Activated T-cell treated with anti-CD3 and anti-CD28 coated beads, Interleukin-2, amount 50 U/mL, for 72 hours (primary cell): ENCODE results near the gene DDX24. TPM values are rescaled to one million over a fixed set of nuclear protein-coding genes. Genes with fewer than 3 reads are reported as not detected.

Experiments used
- ATAC-seq, 2 donors: fragments of 150-1000 bp; cut with Tn5 transposase; replicated peaks in 1 of 2; 2 replicates each; pipeline ENCODE4 v1.10.0; 2021; ENCODE audit warnings: moderate library complexity in 2 of 2, mild to moderate bottlenecking in 1 of 2
- DNase-seq, 2 donors: peaks; one replicate each; pipeline ENCODE4 v3.0.0; 2021 to 2022; ENCODE audit warnings: mixed read lengths in 1 of 2
- H3K27ac Mint-ChIP-seq: one replicate; pipeline ENCODE4 v1.8.0; 2022; ENCODE audit warnings: mild to moderate bottlenecking, moderate library complexity, mixed read lengths
- H3K27me3 Mint-ChIP-seq: one replicate; pipeline ENCODE4 v1.8.0; 2022; ENCODE audit warnings: low read depth, mixed read lengths
- H3K36me3 Mint-ChIP-seq, 2 donors: one replicate each; pipeline ENCODE4 v1.8.0; 2022; ENCODE audit warnings: mixed read lengths in 2 of 2, mild to moderate bottlenecking in 1 of 2; ENCODE audit not compliant: insufficient read depth in 2 of 2
- H3K4me1 Mint-ChIP-seq: one replicate; pipeline ENCODE4 v1.8.0; 2022; ENCODE audit warnings: low read depth, mixed read lengths
- H3K4me3 Mint-ChIP-seq, 2 donors: one replicate each; pipeline ENCODE4 v1.8.0; 2022; ENCODE audit warnings: mild to moderate bottlenecking in 2 of 2, mixed read lengths in 2 of 2, moderate library complexity in 2 of 2
- H3K9me3 Mint-ChIP-seq, 2 donors: one replicate each; pipeline ENCODE4 v1.8.0; 2022; ENCODE audit warnings: mixed read lengths in 2 of 2
- total RNA-seq, 2 donors: library from RNA; stranded (reverse); gene quantifications; one replicate each; pipeline ENCODE4 v1.2.3, GENCODE V29; 2022

Gene DDX24
- total RNA-seq, 2 donors from 2014 or later = 193 to 197 TPM

DNA sequence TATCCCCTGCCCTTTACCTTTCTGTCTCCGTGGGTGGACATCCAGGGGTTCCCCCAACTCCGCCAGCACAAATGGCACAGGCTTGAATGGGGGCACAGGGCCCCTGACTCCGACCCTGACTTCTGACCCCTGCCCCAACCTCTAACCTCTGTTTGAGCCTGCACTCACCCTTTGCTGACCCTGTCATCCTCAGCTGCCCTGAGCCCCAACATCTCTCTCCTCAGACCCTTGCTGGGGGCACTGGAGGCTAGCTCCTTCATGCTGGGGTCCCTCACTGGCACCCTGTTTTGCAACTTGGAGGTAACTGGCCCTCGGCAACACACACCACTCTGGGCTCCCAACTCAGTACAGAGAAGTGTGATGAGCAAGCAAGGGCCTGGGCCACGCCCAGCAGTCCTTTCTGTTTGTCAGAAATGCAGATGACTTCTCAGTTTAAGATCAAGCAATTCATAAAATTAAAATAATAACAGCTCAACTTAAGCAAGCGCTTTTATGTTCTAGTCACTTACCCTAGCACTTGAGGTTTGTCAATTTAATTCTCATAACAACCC is 31.6 kb upstream of the DDX24 start:
- peaks cover 6% of the 10 kb centered on the region for H3K27me3 Mint-ChIP-seq
- DNase-seq (no peak), ATAC-seq (no peak)
- no peaks in the 10 kb centered on the region for H3K36me3 Mint-ChIP-seq
- H3K4me3 Mint-ChIP-seq = no peak overlapping the region
- H3K4me1 Mint-ChIP-seq = no peaks in the 10 kb centered on the region
- no peaks in the 10 kb centered on the region for H3K9me3 Mint-ChIP-seq
- no peak overlapping the region for H3K27ac Mint-ChIP-seq

DNA sequence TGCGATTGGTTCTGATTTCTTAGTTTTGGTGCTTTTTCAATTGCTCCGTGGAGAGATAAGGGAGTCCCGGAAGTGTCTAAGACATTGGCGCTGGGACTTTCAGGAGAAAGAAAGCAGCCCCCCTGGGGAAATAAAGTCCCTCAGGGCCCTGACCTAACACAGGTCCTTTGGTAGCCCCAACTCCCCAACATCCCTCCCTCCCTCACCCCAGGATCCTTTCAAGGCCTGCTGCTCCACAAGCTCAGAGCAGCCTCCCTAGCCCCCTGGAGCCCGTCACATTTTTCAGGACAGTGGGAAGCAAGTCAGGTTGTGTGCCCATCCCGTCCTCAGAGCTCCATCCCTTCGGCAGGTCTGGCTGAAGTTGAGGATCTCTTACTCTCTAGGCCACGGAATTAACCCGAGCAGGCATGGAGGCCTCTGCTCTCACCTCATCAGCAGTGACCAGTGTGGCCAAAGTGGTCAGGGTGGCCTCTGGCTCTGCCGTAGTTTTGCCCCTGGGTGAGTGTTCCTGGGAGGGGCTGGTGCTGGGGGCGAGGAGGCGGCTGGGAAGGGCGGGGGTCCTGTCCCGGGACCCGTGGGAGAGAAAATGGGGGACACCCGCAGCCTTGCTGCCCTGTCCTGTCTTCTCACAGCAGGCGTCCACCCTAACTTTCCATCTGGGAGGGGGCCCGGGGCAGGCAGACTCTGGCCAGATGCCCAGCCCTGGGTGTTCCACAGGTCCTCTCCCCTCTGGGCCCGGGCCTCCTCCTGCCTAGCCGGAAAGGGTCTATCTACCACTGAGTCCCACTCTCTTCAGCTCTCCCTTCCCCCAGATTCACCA is 30.5 kb upstream of the DDX24 start:
- no peaks in the 10 kb centered on the region for H3K9me3 Mint-ChIP-seq
- DNase-seq (no peak), ATAC-seq (no peak)
- no peaks in the 10 kb centered on the region for H3K4me1 Mint-ChIP-seq
- no peaks in the 10 kb centered on the region for H3K27me3 Mint-ChIP-seq
- H3K36me3 Mint-ChIP-seq = no peaks in the 10 kb centered on the region
- H3K27ac Mint-ChIP-seq = no peak overlapping the region
- no peak overlapping the region for H3K4me3 Mint-ChIP-seq

DNA sequence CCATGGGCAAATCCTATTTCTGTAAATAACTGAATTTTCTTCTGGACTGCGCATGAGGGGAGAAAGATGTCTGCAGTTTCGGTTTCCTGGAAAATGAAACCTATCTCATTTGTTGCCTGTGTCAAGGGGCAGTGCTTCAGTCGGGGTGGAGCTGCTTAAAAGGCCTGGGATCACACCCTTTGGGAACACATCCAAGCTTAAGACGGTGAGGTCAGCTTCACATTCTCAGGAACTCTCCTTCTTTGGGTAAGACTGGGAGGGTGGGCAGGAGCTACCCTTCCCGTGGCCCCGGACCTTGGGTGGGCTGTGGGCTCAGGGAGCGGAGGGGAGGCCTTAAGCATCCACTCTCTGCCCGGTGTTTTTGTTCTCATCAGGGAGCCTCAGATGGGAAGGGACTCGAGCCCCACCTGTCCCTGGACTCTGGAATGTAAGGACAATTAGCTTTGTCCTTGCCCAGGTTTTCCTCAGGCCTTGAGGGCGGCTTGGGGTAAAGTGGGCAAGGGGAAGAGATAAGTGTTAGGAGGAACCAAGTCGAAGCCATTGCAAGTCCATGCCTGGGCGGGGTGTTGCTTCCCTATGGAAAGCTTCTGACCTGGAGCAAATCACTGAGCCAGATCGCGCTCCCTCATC is 29.7 kb upstream of the DDX24 start, which contains the start of gene IFI27:
Gene IFI27, plus strand, starts transcription at position 185 of the 630 bp plus-strand sequence.
- ATAC-seq (no peak), DNase-seq (no peak)
- Mint-ChIP-seq H3K27me3 (no peaks in the 10 kb centered on the region), H3K27ac (no peak within 1 kb of the TSS), H3K4me3 (no peak within 1 kb of the TSS), H3K9me3 (no peaks in the 10 kb centered on the region), H3K4me1 (no peaks in the 10 kb centered on the region), H3K36me3 (no peaks in the 10 kb centered on the region)

DNA sequence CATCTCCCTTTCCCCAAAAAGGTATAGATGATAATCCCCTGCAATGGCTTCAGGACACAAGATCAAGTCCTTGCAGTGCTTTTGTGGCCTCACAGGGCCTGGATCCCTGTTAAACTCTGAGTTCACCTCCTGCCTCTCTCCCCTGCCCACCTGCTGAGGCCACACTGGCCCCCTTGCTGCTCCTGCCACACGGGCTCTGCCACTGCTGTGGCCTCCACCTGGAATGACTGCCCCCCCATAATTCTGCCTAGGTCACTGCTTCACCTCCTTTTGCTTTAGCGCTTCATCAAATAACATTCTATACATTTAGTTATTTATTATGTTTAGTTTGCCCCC is 28.9 kb upstream of the DDX24 start:
- DNase-seq (no peak), ATAC-seq (no peak)
- no peak overlapping the region for H3K4me3 Mint-ChIP-seq
- no peak overlapping the region for H3K27ac Mint-ChIP-seq
- no peaks in the 10 kb centered on the region for H3K4me1 Mint-ChIP-seq
- H3K9me3 Mint-ChIP-seq = no peaks in the 10 kb centered on the region
- H3K27me3 Mint-ChIP-seq = no peaks in the 10 kb centered on the region
- H3K36me3 Mint-ChIP-seq = no peaks in the 10 kb centered on the region

DNA sequence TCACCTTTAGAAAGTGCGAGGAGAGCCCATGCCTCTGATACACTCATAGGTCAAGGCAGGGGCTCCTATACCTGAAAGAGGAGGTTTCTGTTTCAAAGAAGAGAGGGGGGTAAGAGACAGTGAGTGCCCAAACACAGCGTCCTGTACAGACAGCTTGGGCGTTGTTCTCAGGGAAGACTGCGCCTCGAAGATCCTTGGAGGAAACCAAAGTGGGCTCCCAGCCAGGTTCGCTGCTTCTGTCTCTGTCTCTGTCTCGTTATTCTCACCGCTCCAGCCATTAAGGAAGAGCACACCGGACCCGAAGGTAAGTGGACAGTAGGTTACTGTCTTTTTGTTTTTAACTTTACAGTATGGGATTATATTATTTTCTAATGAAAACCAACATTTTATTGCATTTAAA is 23.7 kb upstream of the DDX24 start:
- Mint-ChIP-seq H3K36me3 (peaks cover 0 to 2% of the 10 kb centered on the region in 2 donors), H3K4me3 (no peak overlapping the region), H3K4me1 (no peaks in the 10 kb centered on the region), H3K27me3 (no peaks in the 10 kb centered on the region), H3K9me3 (no peaks in the 10 kb centered on the region), H3K27ac (no peak overlapping the region)
- DNase-seq (no peak), ATAC-seq (no peak)

DNA sequence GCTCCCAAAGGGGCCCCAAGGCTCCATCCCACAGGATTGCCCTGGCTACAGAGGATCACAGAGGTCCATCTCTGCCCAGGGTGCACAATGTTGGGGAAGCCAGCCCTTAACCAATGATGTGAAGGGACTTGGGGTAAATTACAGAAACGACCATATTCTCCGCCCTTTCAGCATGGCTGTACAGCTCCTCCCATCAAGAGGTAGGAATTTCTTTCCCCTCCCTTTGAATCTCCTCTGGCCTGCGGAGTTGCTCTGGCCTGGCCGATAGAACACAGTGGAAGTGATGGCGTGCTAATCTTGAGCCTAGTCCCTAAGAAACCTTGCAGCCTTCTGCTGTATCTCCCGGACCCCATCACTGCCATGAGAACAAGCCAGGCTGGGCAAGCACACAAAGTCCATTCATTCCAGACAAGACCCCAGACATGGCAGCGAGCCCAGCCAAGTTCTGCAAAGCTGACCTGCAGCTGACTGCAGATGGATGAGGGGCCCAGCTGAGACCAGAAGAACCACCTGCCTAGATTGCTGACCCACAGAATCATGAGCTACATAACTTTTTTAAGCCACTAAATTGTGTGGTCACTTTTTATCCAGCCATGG is 22.6 kb upstream of the DDX24 start:
- no peaks in the 10 kb centered on the region for H3K9me3 Mint-ChIP-seq
- no peak for ATAC-seq
- H3K27ac Mint-ChIP-seq = no peak overlapping the region
- no peak for DNase-seq
- H3K27me3 Mint-ChIP-seq = no peaks in the 10 kb centered on the region
- no peaks in the 10 kb centered on the region for H3K4me1 Mint-ChIP-seq
- H3K36me3 Mint-ChIP-seq = peaks cover 2% of the 10 kb centered on the region in 2 donors
- no peak overlapping the region for H3K4me3 Mint-ChIP-seq

DNA sequence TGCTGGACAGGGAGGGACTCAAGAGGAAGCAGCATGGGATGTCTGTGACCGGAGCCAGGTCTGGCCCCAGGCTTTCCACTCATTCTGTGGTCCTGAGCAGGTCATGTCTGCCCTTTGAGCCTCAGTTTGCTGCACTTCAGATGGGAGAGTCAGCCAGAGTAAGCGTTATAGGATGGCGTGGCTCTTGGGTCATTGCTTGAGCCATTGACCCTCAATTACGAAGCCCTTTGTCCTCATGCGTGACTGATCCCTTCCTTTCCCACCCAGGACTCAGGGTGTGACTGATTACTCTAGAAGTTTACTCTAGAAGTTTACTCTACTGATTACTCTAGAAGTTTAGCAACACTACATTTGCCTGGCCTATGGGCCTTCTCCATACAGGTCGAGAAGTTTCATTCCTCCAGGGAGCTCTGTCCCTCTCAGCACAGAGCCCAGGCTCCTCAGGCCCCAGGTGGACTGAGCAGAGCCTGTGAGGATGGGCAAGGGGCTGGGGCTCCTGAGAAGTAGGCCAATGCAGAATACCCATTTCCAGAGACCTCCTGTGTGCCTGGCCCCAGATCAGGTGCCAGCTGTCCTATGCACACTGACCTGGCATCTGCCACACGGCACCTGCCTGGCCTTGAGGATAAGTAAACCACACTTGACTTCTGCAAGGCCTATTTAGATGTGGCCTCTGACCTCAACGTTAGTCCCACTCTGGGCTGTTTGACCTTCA is 21.9 kb upstream of the DDX24 start:
- H3K27ac Mint-ChIP-seq = no peak overlapping the region
- H3K4me1 Mint-ChIP-seq = no peaks in the 10 kb centered on the region
- H3K36me3 Mint-ChIP-seq = peaks cover 2% of the 10 kb centered on the region in 2 donors
- no peaks in the 10 kb centered on the region for H3K27me3 Mint-ChIP-seq
- no peak for ATAC-seq
- no peak for DNase-seq
- H3K9me3 Mint-ChIP-seq = no peaks in the 10 kb centered on the region
- no peak overlapping the region for H3K4me3 Mint-ChIP-seq

DNA sequence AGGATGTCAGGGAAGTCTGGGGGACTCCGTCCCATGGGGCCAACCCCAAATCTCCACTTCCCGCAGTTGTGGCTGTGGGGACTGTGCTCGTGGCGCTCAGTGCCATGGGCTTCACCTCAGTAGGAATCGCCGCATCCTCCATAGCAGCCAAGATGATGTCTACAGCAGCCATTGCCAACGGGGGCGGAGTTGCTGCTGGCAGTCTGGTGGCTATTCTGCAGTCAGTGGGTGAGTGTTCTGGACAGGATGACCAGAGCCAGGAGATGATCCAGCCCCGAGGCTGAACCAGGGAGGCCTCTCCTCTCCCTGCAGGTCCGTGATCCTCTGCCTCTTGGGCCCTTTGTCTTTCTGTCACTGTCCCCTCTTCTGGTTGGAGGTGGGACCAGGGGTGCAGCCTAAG is 20.7 kb upstream of the DDX24 start:
- DNase-seq (no peak), ATAC-seq (no peak)
- Mint-ChIP-seq H3K4me3 (no peak overlapping the region), H3K9me3 (no peaks in the 10 kb centered on the region), H3K27ac (no peak overlapping the region), H3K36me3 (peaks cover 2% of the 10 kb centered on the region in 2 donors), H3K27me3 (no peaks in the 10 kb centered on the region), H3K4me1 (no peaks in the 10 kb centered on the region)

DNA sequence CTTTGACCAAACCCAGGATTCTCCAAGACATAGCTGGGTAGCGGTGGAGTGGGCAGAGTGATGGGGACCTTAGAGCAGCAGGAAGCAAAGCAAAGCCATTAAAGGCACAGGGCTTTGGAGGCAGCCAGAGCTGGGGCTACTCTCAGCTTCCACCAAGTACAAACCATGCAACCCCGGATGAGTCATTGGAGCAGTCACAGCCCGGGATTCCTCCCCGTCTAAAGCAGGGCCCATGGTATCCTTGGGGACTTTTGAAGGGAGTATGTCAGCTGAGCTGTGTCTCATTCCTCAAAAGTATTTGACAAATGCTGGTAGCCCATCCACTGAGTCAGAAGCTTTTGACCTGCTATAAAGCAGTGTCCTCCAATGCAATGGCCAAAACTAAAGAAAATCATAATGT is 19.8 kb upstream of the DDX24 start:
- DNase-seq (no peak), ATAC-seq (no peak)
- peaks cover 2% of the 10 kb centered on the region in 2 donors for H3K36me3 Mint-ChIP-seq
- H3K27ac Mint-ChIP-seq = no peak overlapping the region
- no peaks in the 10 kb centered on the region for H3K4me1 Mint-ChIP-seq
- H3K27me3 Mint-ChIP-seq = no peaks in the 10 kb centered on the region
- H3K9me3 Mint-ChIP-seq = no peaks in the 10 kb centered on the region
- no peak overlapping the region for H3K4me3 Mint-ChIP-seq

DNA sequence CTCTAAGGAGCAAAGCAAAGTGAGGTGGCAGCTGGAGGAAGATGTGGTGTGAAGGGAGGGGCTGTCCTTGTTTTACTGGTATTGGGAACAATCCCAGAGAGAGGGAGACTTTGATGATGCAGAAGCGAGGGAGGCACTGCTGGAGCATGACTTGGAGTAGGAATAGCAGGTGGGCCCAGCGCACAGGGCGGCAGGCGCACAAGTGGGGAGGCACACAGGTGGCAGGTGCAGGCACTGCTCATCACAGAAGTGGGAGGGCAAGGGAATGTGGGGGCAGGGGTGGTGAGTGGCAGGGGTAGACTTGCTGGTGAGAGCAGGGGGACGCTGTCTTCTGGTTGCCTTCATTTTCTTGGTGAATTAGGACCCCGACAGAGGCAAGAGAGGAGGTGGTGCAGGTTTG is 18.0 kb upstream of the DDX24 start:
- no peak overlapping the region for H3K4me3 Mint-ChIP-seq
- no peaks in the 10 kb centered on the region for H3K9me3 Mint-ChIP-seq
- no peak for DNase-seq
- peak overlapping the region; percentile 16 for H3K27ac Mint-ChIP-seq
- no peaks in the 10 kb centered on the region for H3K27me3 Mint-ChIP-seq
- no peaks in the 10 kb centered on the region for H3K4me1 Mint-ChIP-seq
- no peak for ATAC-seq
- H3K36me3 Mint-ChIP-seq = peaks cover 2% of the 10 kb centered on the region in 2 donors

DNA sequence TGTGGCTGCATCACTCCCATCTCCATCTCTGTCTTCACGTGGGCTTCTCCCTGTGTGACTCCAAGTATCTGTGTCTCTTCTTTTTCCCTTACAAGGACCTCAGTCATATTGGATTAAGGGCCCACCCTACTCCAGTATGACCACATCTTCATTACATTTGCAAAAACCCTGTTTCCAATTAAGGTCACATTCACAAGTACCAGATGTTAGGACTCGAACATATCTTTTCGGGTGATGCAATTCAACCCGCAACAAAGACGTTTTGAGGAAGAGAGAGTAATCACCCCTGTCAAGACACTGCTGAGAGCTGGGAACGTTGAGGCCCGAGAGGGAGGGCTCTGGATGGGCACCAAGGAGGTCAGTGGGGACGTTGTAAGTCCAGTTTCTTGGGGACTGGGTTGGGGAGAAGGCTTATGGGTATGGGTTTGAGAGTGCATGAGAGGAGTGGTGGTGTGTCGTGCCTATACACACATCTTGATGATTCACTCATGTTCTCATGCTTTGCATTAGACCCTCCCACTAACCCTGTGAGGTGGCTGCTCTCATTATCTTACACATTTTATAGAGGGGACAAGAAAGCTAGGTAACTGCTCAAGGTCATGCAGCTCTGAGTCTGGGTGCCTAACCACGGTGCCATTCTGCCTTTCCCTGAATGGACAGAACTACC is 17.5 kb upstream of the DDX24 start:
- Mint-ChIP-seq H3K9me3 (no peaks in the 10 kb centered on the region), H3K27ac (peak overlapping the region; percentile 16), H3K4me1 (no peaks in the 10 kb centered on the region), H3K36me3 (peaks cover 2% of the 10 kb centered on the region in 2 donors), H3K4me3 (no peak overlapping the region), H3K27me3 (no peaks in the 10 kb centered on the region)
- ATAC-seq (no peak), DNase-seq (no peak)

DNA sequence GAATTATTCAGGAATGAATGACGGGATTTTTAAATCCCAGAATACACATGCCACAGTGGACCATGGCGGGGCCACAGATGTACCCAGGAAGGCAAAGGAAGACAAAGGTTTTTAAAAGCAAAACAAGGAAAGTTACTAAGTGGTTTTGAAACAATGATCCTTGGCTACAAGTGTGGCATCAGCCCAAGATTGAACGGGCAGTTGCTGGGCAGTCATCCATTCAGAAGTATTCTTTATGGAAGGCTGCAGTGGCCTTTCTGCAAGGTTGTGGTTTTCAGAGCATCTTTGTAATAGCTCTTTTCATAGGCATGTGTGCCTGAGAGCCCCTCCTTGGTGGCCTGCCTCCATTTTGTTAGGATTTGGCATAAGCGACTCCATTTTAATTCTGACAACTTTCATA is 16.1 kb upstream of the DDX24 start:
- H3K27ac Mint-ChIP-seq = no peak overlapping the region

More for the DNA sequence above, 16.1 kb upstream of the DDX24 start:
- no peak for ATAC-seq
- no peaks in the 10 kb centered on the region for H3K9me3 Mint-ChIP-seq
- no peak for DNase-seq
- H3K36me3 Mint-ChIP-seq = peaks cover 2% of the 10 kb centered on the region in 2 donors
- no peaks in the 10 kb centered on the region for H3K4me1 Mint-ChIP-seq
- H3K4me3 Mint-ChIP-seq = no peak overlapping the region
- H3K27me3 Mint-ChIP-seq = no peaks in the 10 kb centered on the region
